ENCODE results near the gene C10orf71. TPM values are rescaled to one million over a fixed set of nuclear protein-coding genes. Genes with fewer than 3 reads are reported as not detected.

The C10orf71 gene
- total RNA-seq, 1 experiment from 2014 or later = not detected

- H3K4me1 ChIP-seq = no peaks in the 10 kb centered on the region
- H3K4me1 Mint-ChIP-seq (ENCODE audit: low read depth, unreplicated experiment) = no peaks in the 10 kb centered on the region
- ChIA-PET POLR2A (no interaction called here), CTCF (no interaction called here)
- H3K9me3 ChIP-seq = no peaks in the 10 kb centered on the region
- intact Hi-C loops (cut with micrococcal nuclease; ENCODE audit: unreplicated experiment) = no loop called here
- H3K4me3 Mint-ChIP-seq (ENCODE audit: unreplicated experiment) = no peak overlapping the region
- H3K36me3 ChIP-seq (ENCODE audit: control insufficient read depth, insufficient read depth, low read length) = no peaks in the 10 kb centered on the region
- peaks cover 21% of the 10 kb centered on the region for H3K27me3 Mint-ChIP-seq (ENCODE audit: insufficient read depth, unreplicated experiment)
- H3K36me3 Mint-ChIP-seq (ENCODE audit: insufficient read depth, unreplicated experiment) = no peaks in the 10 kb centered on the region
- H3K4me3 ChIP-seq (ENCODE audit: low read depth, low read length) = no peak overlapping the region
- H3K27ac Mint-ChIP-seq (ENCODE audit: unreplicated experiment) = no peak overlapping the region
- BruUV-seq (replicated peaks) = no TSS peak
- H3K27me3 ChIP-seq (replicated peaks; ENCODE audit: control insufficient read depth, insufficient read depth, low read length) = no peaks in the 10 kb centered on the region
- H3K9me3 Mint-ChIP-seq (ENCODE audit: unreplicated experiment) = no peaks in the 10 kb centered on the region
- DNase-seq = no peak
- no peak for TF ChIP-seq CTCF (IDR thresholded peaks at IDR 0.05; ENCODE audit: insufficient read depth in 1 of 2, low read depth in 1 of 2, low read length in 1 of 2, severe bottlenecking in 1 of 2, unreplicated experiment in 1 of 2)
Measured at GRCh38 chr10:49370326-49371100, 71.5 kb downstream of the C10orf71 start.

GRCh38 chr10:49371967-49372366 lies 73.0 kb downstream of the C10orf71 start:
- CTCF ChIA-PET = no interaction called here

GRCh38 chr10:49373361-49373760 lies 74.4 kb downstream of the C10orf71 start:
- peaks cover 33% of the 10 kb centered on the region for H3K27me3 Mint-ChIP-seq (ENCODE audit: insufficient read depth, unreplicated experiment)
- H3K4me1 ChIP-seq = no peaks in the 10 kb centered on the region
- H3K36me3 ChIP-seq (ENCODE audit: control insufficient read depth, insufficient read depth, low read length) = no peaks in the 10 kb centered on the region
- no peaks in the 10 kb centered on the region for H3K9me3 ChIP-seq
- no peaks in the 10 kb centered on the region for H3K4me1 Mint-ChIP-seq (ENCODE audit: low read depth, unreplicated experiment)
- H3K36me3 Mint-ChIP-seq (ENCODE audit: insufficient read depth, unreplicated experiment) = no peaks in the 10 kb centered on the region
- no peak overlapping the region for H3K27ac Mint-ChIP-seq (ENCODE audit: unreplicated experiment)
- H3K4me3 Mint-ChIP-seq (ENCODE audit: unreplicated experiment) = no peak overlapping the region
- no peak overlapping the region for H3K4me3 ChIP-seq (ENCODE audit: low read depth, low read length)
- no peaks in the 10 kb centered on the region for H3K9me3 Mint-ChIP-seq (ENCODE audit: unreplicated experiment)
- no TSS peak for BruUV-seq (replicated peaks)
- no peak for TF ChIP-seq CTCF (IDR thresholded peaks at IDR 0.05; ENCODE audit: insufficient read depth in 1 of 2, low read depth in 1 of 2, low read length in 1 of 2, severe bottlenecking in 1 of 2, unreplicated experiment in 1 of 2)
- intact Hi-C loops (cut with micrococcal nuclease; ENCODE audit: unreplicated experiment) = no loop called here
- POLR2A ChIA-PET = no interaction called here
- CTCF ChIA-PET = no interaction called here
- H3K27me3 ChIP-seq (replicated peaks; ENCODE audit: control insufficient read depth, insufficient read depth, low read length) = peaks cover 1% of the 10 kb centered on the region; the same call in 1 of the 2 replicates
- no peak for DNase-seq

More at GRCh38 chr10:49371967-49372366, 73.0 kb downstream of the C10orf71 start:
- H3K4me1 ChIP-seq = no peaks in the 10 kb centered on the region
- H3K9me3 Mint-ChIP-seq (ENCODE audit: unreplicated experiment) = no peaks in the 10 kb centered on the region
- H3K36me3 Mint-ChIP-seq (ENCODE audit: insufficient read depth, unreplicated experiment) = no peaks in the 10 kb centered on the region
- peaks cover 33% of the 10 kb centered on the region for H3K27me3 Mint-ChIP-seq (ENCODE audit: insufficient read depth, unreplicated experiment)
- DNase-seq = no peak
- no peaks in the 10 kb centered on the region for H3K9me3 ChIP-seq
- no peaks in the 10 kb centered on the region for H3K4me1 Mint-ChIP-seq (ENCODE audit: low read depth, unreplicated experiment)
- BruUV-seq (replicated peaks) = no TSS peak
- no peaks in the 10 kb centered on the region for H3K36me3 ChIP-seq (ENCODE audit: control insufficient read depth, insufficient read depth, low read length)
- intact Hi-C loops (cut with micrococcal nuclease; ENCODE audit: unreplicated experiment) = no loop called here
- no peak overlapping the region for H3K4me3 Mint-ChIP-seq (ENCODE audit: unreplicated experiment)
- POLR2A ChIA-PET = no interaction called here
- peaks cover 1% of the 10 kb centered on the region; the same call in 1 of the 2 replicates for H3K27me3 ChIP-seq (replicated peaks; ENCODE audit: control insufficient read depth, insufficient read depth, low read length)
- H3K4me3 ChIP-seq (ENCODE audit: low read depth, low read length) = no peak overlapping the region
- TF ChIP-seq CTCF (IDR thresholded peaks at IDR 0.05; ENCODE audit: insufficient read depth in 1 of 2, low read depth in 1 of 2, low read length in 1 of 2, severe bottlenecking in 1 of 2, unreplicated experiment in 1 of 2) = no peak
- H3K27ac Mint-ChIP-seq (ENCODE audit: unreplicated experiment) = no peak overlapping the region

Measured in Caco-2 (cell line).